Testis (tissue), 2 donors: ENCODE data around the gene CBX5.

Source experiments
- POLR2A ChIP-seq: fragments of 450-650 bp; IDR thresholded peaks from one replicate; pipeline ENCODE4 v1.6.1; 2017; ENCODE audit warnings: antibody characterized with exemption, mild to moderate bottlenecking, moderate library complexity
- TF ChIP-seq, protein P1 (sequence below), 3 experiments: fragments of 450-650 bp in 2 of 3; fragments of 200-600 bp in 1 of 3; sonication (generic) in 1 of 3; IDR thresholded peaks; one replicate each; pipeline ENCODE4 v1.5.1; 2016 to 2019; ENCODE audit warnings: antibody characterized with exemption in 3 of 3, mild to moderate bottlenecking in 2 of 3, moderate library complexity in 1 of 3

DNA sequence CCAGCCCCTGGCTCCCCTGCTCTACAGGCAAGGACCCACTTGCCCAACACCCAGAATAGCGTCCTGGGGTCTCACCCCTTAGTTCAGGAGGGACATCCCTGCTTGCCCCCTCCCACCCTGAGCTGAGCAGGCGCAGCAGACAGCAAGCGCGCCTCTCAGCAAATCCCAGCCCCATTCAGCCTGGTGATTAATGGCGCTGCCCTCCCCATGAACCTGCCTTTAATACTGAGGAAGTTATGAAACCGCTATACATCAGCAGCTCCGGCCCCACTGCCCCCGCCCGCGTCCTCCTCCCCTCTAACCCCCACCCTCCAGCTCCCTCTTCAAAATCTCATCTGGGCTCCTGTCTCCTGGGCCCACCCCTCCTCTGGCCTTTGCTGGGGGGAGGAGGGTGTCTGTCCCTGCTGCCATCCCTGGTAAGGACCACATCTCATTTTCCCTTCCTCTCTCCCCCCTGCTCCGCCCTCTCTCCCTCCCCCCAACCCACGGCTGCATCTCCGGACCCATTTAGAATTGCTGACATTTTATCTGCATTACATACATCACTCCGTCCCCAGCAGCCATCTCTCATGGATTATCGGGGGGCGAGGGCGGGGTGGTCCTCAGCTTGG, 84.1 kb downstream of the CBX5 start:
- TF ChIP-seq, protein P1, sequence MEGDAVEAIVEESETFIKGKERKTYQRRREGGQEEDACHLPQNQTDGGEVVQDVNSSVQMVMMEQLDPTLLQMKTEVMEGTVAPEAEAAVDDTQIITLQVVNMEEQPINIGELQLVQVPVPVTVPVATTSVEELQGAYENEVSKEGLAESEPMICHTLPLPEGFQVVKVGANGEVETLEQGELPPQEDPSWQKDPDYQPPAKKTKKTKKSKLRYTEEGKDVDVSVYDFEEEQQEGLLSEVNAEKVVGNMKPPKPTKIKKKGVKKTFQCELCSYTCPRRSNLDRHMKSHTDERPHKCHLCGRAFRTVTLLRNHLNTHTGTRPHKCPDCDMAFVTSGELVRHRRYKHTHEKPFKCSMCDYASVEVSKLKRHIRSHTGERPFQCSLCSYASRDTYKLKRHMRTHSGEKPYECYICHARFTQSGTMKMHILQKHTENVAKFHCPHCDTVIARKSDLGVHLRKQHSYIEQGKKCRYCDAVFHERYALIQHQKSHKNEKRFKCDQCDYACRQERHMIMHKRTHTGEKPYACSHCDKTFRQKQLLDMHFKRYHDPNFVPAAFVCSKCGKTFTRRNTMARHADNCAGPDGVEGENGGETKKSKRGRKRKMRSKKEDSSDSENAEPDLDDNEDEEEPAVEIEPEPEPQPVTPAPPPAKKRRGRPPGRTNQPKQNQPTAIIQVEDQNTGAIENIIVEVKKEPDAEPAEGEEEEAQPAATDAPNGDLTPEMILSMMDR (IDR thresholded peaks at IDR 0.05): no peak
- TF ChIP-seq POLR2A: no peak
